DOHH2 (cell line): Measurements from ENCODE around the gene WFS1.

ENCODE experiments used
- H3F3A ChIP-seq: fragments of 200-600 bp; sonication (generic), shearing (Covaris generic); 2 replicates; pipeline ENCODE4 v1.6.0; 2016; ENCODE audit warnings: antibody characterized with exemption, mild to moderate bottlenecking; ENCODE audit not compliant: control insufficient read depth, insufficient read depth
- H3K27ac ChIP-seq: fragments of 200-600 bp; sonication (generic); 2 replicates; pipeline ENCODE4 v1.5.1; 2014; ENCODE audit warnings: low read depth, mild to moderate bottlenecking, low read length, moderate library complexity
- H3K27me3 ChIP-seq: fragments of 200-600 bp; sonication (generic); 2 replicates; pipeline ENCODE4 v1.6.1; 2014; ENCODE audit warnings: mild to moderate bottlenecking, low read length, mixed read lengths; ENCODE audit not compliant: control insufficient read depth
- H3K36me3 ChIP-seq: fragments of 200-600 bp; sonication (generic); 2 replicates; pipeline ENCODE4 v1.6.1; 2014; ENCODE audit warnings: mild to moderate bottlenecking, low read length, moderate library complexity, mixed read lengths; ENCODE audit not compliant: control insufficient read depth
- H3K4me1 ChIP-seq: fragments of 200-600 bp; sonication (generic); 2 replicates; pipeline ENCODE4 v1.6.1; 2014; ENCODE audit warnings: mild to moderate bottlenecking, low read length, mixed read lengths; ENCODE audit not compliant: control insufficient read depth
- H3K4me2 ChIP-seq: fragments of 200-600 bp; sonication (generic); 2 replicates; pipeline ENCODE4 v1.6.0; 2014; ENCODE audit warnings: mild to moderate bottlenecking, low read length, moderate library complexity
- H3K4me3 ChIP-seq: fragments of 200-600 bp; sonication (generic); 2 replicates; pipeline ENCODE4 v1.5.1; 2014; ENCODE audit warnings: mild to moderate bottlenecking, low read length, mixed read lengths
- H3K79me2 ChIP-seq: fragments of 200-600 bp; sonication (generic); 2 replicates; pipeline ENCODE4 v1.6.1; 2014; ENCODE audit warnings: mild to moderate bottlenecking, low read length, mixed read lengths; ENCODE audit not compliant: control insufficient read depth
- H3K9me2 ChIP-seq: fragments of 200-600 bp; sonication (generic); replicated peaks from 2 replicates; pipeline ENCODE4 v1.6.1; 2014; ENCODE audit warnings: mild to moderate bottlenecking, low read length, mixed read lengths; ENCODE audit not compliant: control insufficient read depth
- H3K9me3 ChIP-seq: fragments of 200-600 bp; sonication (generic); 2 replicates; pipeline ENCODE4 v1.6.1; 2014; ENCODE audit warnings: antibody characterized with exemption, low read length, mixed read lengths; ENCODE audit not compliant: control insufficient read depth, insufficient read depth
- H4K20me1 ChIP-seq: fragments of 200-600 bp; sonication (generic); 2 replicates; pipeline ENCODE4 v1.6.0; 2014; ENCODE audit warnings: low read depth, mild to moderate bottlenecking, antibody characterized with exemption, low read length, moderate library complexity; ENCODE audit not compliant: control insufficient read depth, insufficient read depth
- CTCF ChIP-seq: fragments of 200-600 bp; sonication (generic); IDR thresholded peaks from one replicate; pipeline ENCODE4 v1.5.1; 2014; ENCODE audit warnings: antibody characterized with exemption, mild to moderate bottlenecking, low read depth, low read length; ENCODE audit not compliant: poor library complexity, severe bottlenecking
- EZH2phosphoT487 ChIP-seq: fragments of 200-600 bp; sonication (generic); IDR thresholded peaks from 2 replicates; pipeline ENCODE4 v1.6.1; 2017; ENCODE audit warnings: borderline replicate concordance, mild to moderate bottlenecking, antibody characterized with exemption, low read length, moderate library complexity, mixed read lengths

WFS1 gene

GRCh38 chr4:6269616-6270511 is at the start of gene WFS1:
WFS1 (plus strand) TSS chr4:6269850; CDS start chr4:6277456, 7,606 bp downstream.
- Histone ChIP-seq H3K27me3 (peaks cover 3% of the 10 kb centered on the region; the same call in 1 of the 2 replicates), H3K9me2 (no peaks in the 10 kb centered on the region), H3K4me2 (peak within 1 kb of the TSS; percentile 85), H3K27ac (no peak within 1 kb of the TSS), H3K4me1 (peaks cover 23% of the 10 kb centered on the region), H4K20me1 (no peaks in the 10 kb centered on the region; the same call in 1 of the 2 replicates), H3F3A (no peaks in the 10 kb centered on the region), H3K9me3 (no peaks in the 10 kb centered on the region), H3K36me3 (no peaks in the 10 kb centered on the region), H3K79me2 (no peaks in the 10 kb centered on the region), H3K4me3 (peak within 1 kb of the TSS; percentile 74)
- TF ChIP-seq CTCF, result no peak
- no peak for TF ChIP-seq EZH2phosphoT487

- H3K4me1 ChIP-seq, result peaks cover 9% of the 10 kb centered on the region
- H3K79me2 ChIP-seq, result no peaks in the 10 kb centered on the region
- 0 out of 2 replicates have a peak, but pooled peaks cover 6% of the 10 kb centered on the region for H3K27me3 ChIP-seq
- TF ChIP-seq EZH2phosphoT487, result no peak
- TF ChIP-seq CTCF, result no peak
- H4K20me1 ChIP-seq, result no peaks in the 10 kb centered on the region
- 0 out of 2 replicates have a peak, but pooled peaks cover 3% of the 10 kb centered on the region for H3K9me3 ChIP-seq
- no peak overlapping the region for H3K4me3 ChIP-seq
- H3F3A ChIP-seq, result no peaks in the 10 kb centered on the region
- no peak overlapping the region for H3K4me2 ChIP-seq
- no peaks in the 10 kb centered on the region for H3K36me3 ChIP-seq
- no peak overlapping the region for H3K27ac ChIP-seq
- H3K9me2 ChIP-seq, result no peaks in the 10 kb centered on the region
Observed at GRCh38 chr4:6221301-6221850, 48.3 kb upstream of the WFS1 start.

GRCh38 chr4:6221851-6222760 is 47.5 kb upstream of the WFS1 start:
- TF ChIP-seq EZH2phosphoT487 (no peak), CTCF (no peak)
- Histone ChIP-seq H3K27ac (no peak overlapping the region), H3K79me2 (no peaks in the 10 kb centered on the region), H3K9me3 (0 out of 2 replicates have a peak, but pooled peaks cover 3% of the 10 kb centered on the region), H3K4me3 (no peak overlapping the region), H4K20me1 (no peaks in the 10 kb centered on the region), H3K9me2 (no peaks in the 10 kb centered on the region), H3F3A (no peaks in the 10 kb centered on the region), H3K4me1 (peaks cover 9% of the 10 kb centered on the region), H3K36me3 (no peaks in the 10 kb centered on the region), H3K4me2 (no peak overlapping the region), H3K27me3 (0 out of 2 replicates have a peak, but pooled peaks cover 6% of the 10 kb centered on the region)
